GM12872 (cell line): ENCODE data around the gene HNF1B.

Experiments
- CTCF ChIP-seq: IDR thresholded peaks from 3 replicates; pipeline ENCODE4 v1.5.1; 2011; ENCODE audit warnings: low read depth, mild to moderate bottlenecking, low read length, moderate library complexity; ENCODE audit not compliant: insufficient read depth

Gene HNF1B

GRCh38 chr17:37650419-37651003 lies 94.3 kb downstream of the HNF1B start:
- peak; percentile 43; the same call in 2 of the 3 replicates for TF ChIP-seq CTCF

- no peak for TF ChIP-seq CTCF
Measured at GRCh38 chr17:37648555-37648954, 96.3 kb downstream of the HNF1B start.

- no peak for TF ChIP-seq CTCF
Measured at GRCh38 chr17:37647856-37648255, 97.0 kb downstream of the HNF1B start.

GRCh38 chr17:37643869-37644268 lies 101.0 kb downstream of the HNF1B start:
- no peak for TF ChIP-seq CTCF

GRCh38 chr17:37643118-37643766 lies 101.6 kb downstream of the HNF1B start, which contains the start of gene DDX52:
Gene DDX52, minus strand, starts transcription at chr17:37643446. Its CDS starts 26 bp downstream, at chr17:37643420.
- no peak for TF ChIP-seq CTCF

- TF ChIP-seq CTCF: no peak
Measured at GRCh38 chr17:37642681-37643080, 102.2 kb downstream of the HNF1B start.

- no peak for TF ChIP-seq CTCF
Measured at GRCh38 chr17:37640015-37640414, 104.8 kb downstream of the HNF1B start.
